Astrocyte (in vitro differentiated cells and primary cell): ENCODE results near the gene PBRM1.

ENCODE experiments used
- EZH2 ChIP-seq: IDR thresholded peaks from 2 replicates; pipeline ENCODE4 v1.6.1; 2012; ENCODE audit warnings: mild to moderate bottlenecking, low read length, inconsistent platforms; ENCODE audit not compliant: insufficient read depth
- TF ChIP-seq, protein P1 (sequence below): IDR thresholded peaks from 2 replicates; pipeline ENCODE4 v1.5.1; 2011; ENCODE audit warnings: low read depth, mild to moderate bottlenecking, inconsistent platforms, low read length, moderate library complexity; ENCODE audit not compliant: insufficient read depth

- TF ChIP-seq, protein P1, sequence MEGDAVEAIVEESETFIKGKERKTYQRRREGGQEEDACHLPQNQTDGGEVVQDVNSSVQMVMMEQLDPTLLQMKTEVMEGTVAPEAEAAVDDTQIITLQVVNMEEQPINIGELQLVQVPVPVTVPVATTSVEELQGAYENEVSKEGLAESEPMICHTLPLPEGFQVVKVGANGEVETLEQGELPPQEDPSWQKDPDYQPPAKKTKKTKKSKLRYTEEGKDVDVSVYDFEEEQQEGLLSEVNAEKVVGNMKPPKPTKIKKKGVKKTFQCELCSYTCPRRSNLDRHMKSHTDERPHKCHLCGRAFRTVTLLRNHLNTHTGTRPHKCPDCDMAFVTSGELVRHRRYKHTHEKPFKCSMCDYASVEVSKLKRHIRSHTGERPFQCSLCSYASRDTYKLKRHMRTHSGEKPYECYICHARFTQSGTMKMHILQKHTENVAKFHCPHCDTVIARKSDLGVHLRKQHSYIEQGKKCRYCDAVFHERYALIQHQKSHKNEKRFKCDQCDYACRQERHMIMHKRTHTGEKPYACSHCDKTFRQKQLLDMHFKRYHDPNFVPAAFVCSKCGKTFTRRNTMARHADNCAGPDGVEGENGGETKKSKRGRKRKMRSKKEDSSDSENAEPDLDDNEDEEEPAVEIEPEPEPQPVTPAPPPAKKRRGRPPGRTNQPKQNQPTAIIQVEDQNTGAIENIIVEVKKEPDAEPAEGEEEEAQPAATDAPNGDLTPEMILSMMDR: no peak
- TF ChIP-seq EZH2: no peak
Measured at GRCh38 chr3:52650439-52650838, 35.3 kb downstream of the PBRM1 start.
